OCI-LY7 (cell line): ENCODE data around the gene OR10D3. TPM values are rescaled to one million over a fixed set of nuclear protein-coding genes. Genes with fewer than 3 reads are reported as not detected.

ENCODE experiments used
- BruUV-seq: library from RNA; stranded (reverse); fragments of 400-500 nt; replicated peaks from 2 replicates; lab custom pipeline; 2021; lab: Mats Ljungman, UMichigan
- CTCF ChIA-PET: fragments of 300-600 bp; sonication (Branson Sonifier 250); formaldehyde crosslinking; loops from one replicate; lab custom pipeline; 2022; ENCODE audit warnings: antibody characterized with exemption; ENCODE audit not compliant: unreplicated experiment; lab: Charles Lee
- POLR2A ChIA-PET: fragments of 300-600 bp; sonication (Branson Sonifier 250); formaldehyde crosslinking; loops from one replicate; lab custom pipeline; 2022; ENCODE audit warnings: antibody characterized with exemption; lab: Charles Lee
- DNase-seq: peaks from one replicate; pipeline ENCODE4 v3.0.0-alpha.2; 2015; ENCODE audit warnings: low spot score
- H2AFZ ChIP-seq: fragments of 200-600 bp; sonication (generic), shearing (Covaris generic); 2 replicates; pipeline ENCODE4 v1.6.1; 2014; ENCODE audit warnings: mild to moderate bottlenecking, antibody characterized with exemption, low read length, moderate library complexity
- H3K27ac ChIP-seq: fragments of 200-600 bp; sonication (generic); 2 replicates; pipeline ENCODE4 v1.5.1; 2014; ENCODE audit warnings: mixed run types, low read depth, mild to moderate bottlenecking, moderate library complexity, low read length, inconsistent platforms; ENCODE audit not compliant: poor library complexity, severe bottlenecking
- H3K36me3 ChIP-seq: fragments of 200-600 bp; sonication (generic); 2 replicates; pipeline ENCODE4 v1.6.1; 2014; ENCODE audit warnings: mild to moderate bottlenecking, antibody characterized with exemption, low read length, moderate library complexity, mixed read lengths; ENCODE audit not compliant: insufficient read depth
- H3K4me1 ChIP-seq: fragments of 200-600 bp; sonication (generic); 2 replicates; pipeline ENCODE4 v1.5.1; 2014; ENCODE audit warnings: mild to moderate bottlenecking, low read length; ENCODE audit not compliant: insufficient read depth, poor library complexity, severe bottlenecking
- H3K4me2 ChIP-seq: fragments of 200-600 bp; sonication (generic); 2 replicates; pipeline ENCODE4 v1.6.1; 2014; ENCODE audit warnings: mild to moderate bottlenecking, low read length
- H3K4me3 ChIP-seq: fragments of 200-600 bp; sonication (generic); 2 replicates; pipeline ENCODE4 v1.5.1; 2014; ENCODE audit warnings: mild to moderate bottlenecking, low read depth, low read length; ENCODE audit not compliant: poor library complexity, severe bottlenecking
- H3K79me2 ChIP-seq: fragments of 200-600 bp; sonication (generic); 2 replicates; pipeline ENCODE4 v1.6.1; 2016; ENCODE audit warnings: low read depth, mild to moderate bottlenecking, low read length, moderate library complexity, mixed read lengths; ENCODE audit not compliant: insufficient read depth
- H3K9me2 ChIP-seq: fragments of 200-600 bp; sonication (generic); 2 replicates; pipeline ENCODE4 v1.6.1; 2016; ENCODE audit warnings: mild to moderate bottlenecking, low read length, mixed read lengths; ENCODE audit not compliant: insufficient read depth
- H3K9me3 ChIP-seq: fragments of 200-600 bp; sonication (generic); 2 replicates; pipeline ENCODE4 v1.6.1; 2014; ENCODE audit warnings: mild to moderate bottlenecking, mixed run types, low read length, mixed read lengths
- H4K20me1 ChIP-seq: fragments of 200-600 bp; sonication (generic); 2 replicates; pipeline ENCODE4 v1.6.1; 2014; ENCODE audit warnings: mild to moderate bottlenecking, antibody characterized with exemption, low read length, moderate library complexity, mixed read lengths; ENCODE audit not compliant: insufficient read depth
- CTCF ChIP-seq: fragments of 200-600 bp; sonication (generic); conservative IDR thresholded peaks from 2 replicates; pipeline ENCODE4 v1.5.1; 2014; ENCODE audit warnings: mild to moderate bottlenecking, antibody characterized with exemption, low read length, moderate library complexity, mixed read lengths
- EZH2phosphoT487 ChIP-seq: fragments of 200-600 bp; sonication (generic); IDR thresholded peaks from 2 replicates; pipeline ENCODE4 v1.6.1; 2018; ENCODE audit warnings: low read depth, borderline replicate concordance, mild to moderate bottlenecking, mixed run types, antibody characterized with exemption, low read length, moderate library complexity, mixed read lengths
- intact Hi-C: fragments of 100-400 bp; cut with micrococcal nuclease; formaldehyde crosslinking; loops from one replicate; pipeline ENCODE4 v1.10.0; 2022; ENCODE audit not compliant: unreplicated experiment
- total RNA-seq, 2 experiments: library from RNA; depleted of rRNA in 1 of 2; stranded (reverse); fragments of >200 nt in 1 of 2; shearing (Covaris generic) in 1 of 2; gene quantifications; 2 replicates each; pipeline ENCODE4 v1.2.3, GENCODE V29; 2014 to 2022

Gene OR10D3
- total RNA-seq, 2 experiments from 2014 or later, result not detected

GRCh38 chr11:124159481-124159880 is 23.7 kb upstream of the OR10D3 start:
- intact Hi-C loops, result no loop called here
- H3K9me2 ChIP-seq, result no peaks in the 10 kb centered on the region
- H3K27ac ChIP-seq, result no peak overlapping the region
- POLR2A ChIA-PET, result no interaction called here
- no peaks in the 10 kb centered on the region for H3K9me3 ChIP-seq
- no TSS peak for BruUV-seq
- no peak for TF ChIP-seq CTCF
- no peak for TF ChIP-seq EZH2phosphoT487
- no peaks in the 10 kb centered on the region for H3K79me2 ChIP-seq
- H3K4me1 ChIP-seq, result no peaks in the 10 kb centered on the region
- no peaks in the 10 kb centered on the region for H3K36me3 ChIP-seq
- no peak overlapping the region for H2AFZ ChIP-seq
- no peak overlapping the region for H3K4me2 ChIP-seq
- no peak overlapping the region for H3K4me3 ChIP-seq
- no peak for DNase-seq
- H4K20me1 ChIP-seq, result no peaks in the 10 kb centered on the region
- CTCF ChIA-PET, result no interaction called here

- BruUV-seq, result no TSS peak
- H3K9me2 ChIP-seq, result no peaks in the 10 kb centered on the region
- CTCF ChIA-PET, result no interaction called here
- intact Hi-C loops, result no loop called here
- no peak overlapping the region for H3K27ac ChIP-seq
- no peak overlapping the region for H3K4me2 ChIP-seq
- H3K79me2 ChIP-seq, result no peaks in the 10 kb centered on the region
- no peak for DNase-seq
- H3K36me3 ChIP-seq, result no peaks in the 10 kb centered on the region
- no peaks in the 10 kb centered on the region for H4K20me1 ChIP-seq
- H3K9me3 ChIP-seq, result no peaks in the 10 kb centered on the region
- no peak overlapping the region for H2AFZ ChIP-seq
- POLR2A ChIA-PET, result interaction anchor here (0.6 to 1.3 kb wide), 2 partner anchors 9 to 1472 kb away, joined by 3 to 4 read pairs; no protein-coding TSS in a partner anchor
- H3K4me3 ChIP-seq, result no peak overlapping the region
- no peaks in the 10 kb centered on the region for H3K4me1 ChIP-seq
- TF ChIP-seq EZH2phosphoT487 (no peak), CTCF (no peak)
Observed at GRCh38 chr11:124160986-124161385, 22.2 kb upstream of the OR10D3 start.

- H3K9me2 ChIP-seq, result no peaks in the 10 kb centered on the region
- no peak overlapping the region for H3K27ac ChIP-seq
- no peaks in the 10 kb centered on the region for H3K4me1 ChIP-seq
- H3K36me3 ChIP-seq, result no peaks in the 10 kb centered on the region
- ChIA-PET CTCF (no interaction called here), POLR2A (interaction anchor here (1.1 to 2.1 kb wide), 2 partner anchors 11 to 13 kb away, joined by 4 to 5 read pairs; no protein-coding TSS in a partner anchor)
- no peaks in the 10 kb centered on the region for H3K9me3 ChIP-seq
- intact Hi-C loops, result no loop called here
- no peaks in the 10 kb centered on the region for H3K79me2 ChIP-seq
- no TSS peak for BruUV-seq
- H2AFZ ChIP-seq, result no peak overlapping the region
- no peak for DNase-seq
- H3K4me2 ChIP-seq, result no peak overlapping the region
- no peak for TF ChIP-seq EZH2phosphoT487
- TF ChIP-seq CTCF, result no peak
- no peaks in the 10 kb centered on the region for H4K20me1 ChIP-seq
- no peak overlapping the region for H3K4me3 ChIP-seq
Observed at GRCh38 chr11:124167826-124168231, 15.3 kb upstream of the OR10D3 start.
